ENCODE measurements around the gene TPRG1. TPM values are rescaled to one million over a fixed set of nuclear protein-coding genes. Genes with fewer than 3 reads are reported as not detected.
A peak's percentile ranks its signal among the peaks of the same experiment; 100 is the strongest.

TPRG1 gene
- total RNA-seq, 4 donors from 2014 or later = 0.66 to 23.1 (median 5.6) TPM; not detected in 1

- H3K27me3 ChIP-seq = no peaks in the 10 kb centered on the region
- H3K9me3 ChIP-seq = no peaks in the 10 kb centered on the region
- H3K4me1 ChIP-seq = no peaks in the 10 kb centered on the region
- H3K36me3 ChIP-seq = no peaks in the 10 kb centered on the region
- H3K4me3 ChIP-seq = no peak overlapping the region
- no peak for TF ChIP-seq POLR2A (IDR thresholded peaks at IDR 0.05)
- TF ChIP-seq CTCF (IDR thresholded peaks at IDR 0.05) = no peak
- H3K27ac ChIP-seq = no peak overlapping the region
- peak in 2 of 3 donors; percentile 66 to 78 for DNase-seq
Measured at GRCh38 chr3:189167027-189167766, 4.6 kb upstream of the TPRG1 start.

DNA sequence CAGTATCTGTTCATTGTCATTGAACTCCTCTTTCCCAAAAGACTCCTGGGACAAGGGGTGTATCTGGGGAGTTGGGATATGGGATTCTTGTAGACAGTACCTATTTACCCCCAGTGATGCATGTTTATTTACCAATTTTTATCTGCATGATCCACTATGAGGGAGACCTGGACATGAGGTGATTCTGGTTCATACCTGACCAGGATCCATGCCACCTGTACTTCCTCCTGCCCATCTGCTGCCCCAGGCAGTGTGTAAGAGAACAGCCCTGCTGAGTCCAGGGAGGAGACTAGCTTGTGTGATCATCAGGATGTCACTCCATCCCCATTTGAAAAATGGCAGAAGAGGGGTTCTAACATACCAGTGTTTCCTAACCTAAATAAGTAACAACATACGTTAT is 3.1 kb upstream of the TPRG1 start:
- Histone ChIP-seq H3K4me3 (no peak overlapping the region), H3K4me1 (no peaks in the 10 kb centered on the region), H3K27ac (no peak overlapping the region), H3K36me3 (no peaks in the 10 kb centered on the region), H3K9me3 (no peaks in the 10 kb centered on the region), H3K27me3 (no peaks in the 10 kb centered on the region)
- DNase-seq = no peak
- no peak for TF ChIP-seq CTCF (IDR thresholded peaks at IDR 0.05)
- TF ChIP-seq POLR2A (IDR thresholded peaks at IDR 0.05) = no peak

DNA sequence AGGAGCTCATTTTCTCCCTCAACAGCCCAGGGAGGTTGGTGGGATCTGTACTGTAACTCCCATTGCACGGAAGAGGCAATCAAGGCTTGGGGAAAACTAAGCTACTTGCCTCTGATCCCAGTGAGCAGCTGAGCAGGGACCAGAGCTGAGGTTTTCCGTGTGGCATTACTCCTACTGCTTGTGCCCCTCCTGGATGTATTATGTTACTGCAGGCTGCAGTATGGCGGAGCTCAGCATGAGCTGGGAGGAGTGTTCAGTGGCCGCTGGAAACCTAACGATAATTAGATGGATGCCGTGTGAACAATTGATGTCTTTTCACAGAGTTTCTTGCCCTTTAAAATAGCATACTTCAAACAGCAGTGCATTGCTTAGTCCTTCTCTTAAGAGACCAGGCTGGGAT is 2.0 kb upstream of the TPRG1 start:
- TF ChIP-seq CTCF (IDR thresholded peaks at IDR 0.05) (no peak), POLR2A (IDR thresholded peaks at IDR 0.05) (no peak)

GRCh38 chr3:189170559-189170958 is 1.2 kb upstream of the TPRG1 start:
- H3K4me3 ChIP-seq = no peak overlapping the region
- DNase-seq = no peak
- H3K27ac ChIP-seq = no peak overlapping the region
- no peaks in the 10 kb centered on the region for H3K9me3 ChIP-seq
- no peaks in the 10 kb centered on the region for H3K36me3 ChIP-seq
- no peaks in the 10 kb centered on the region for H3K4me1 ChIP-seq
- H3K27me3 ChIP-seq = no peaks in the 10 kb centered on the region
- no peak for TF ChIP-seq CTCF (IDR thresholded peaks at IDR 0.05)
- no peak for TF ChIP-seq POLR2A (IDR thresholded peaks at IDR 0.05)

More for the DNA sequence above, 2.0 kb upstream of the TPRG1 start:
- no peaks in the 10 kb centered on the region for H3K4me1 ChIP-seq
- H3K27me3 ChIP-seq = no peaks in the 10 kb centered on the region
- no peaks in the 10 kb centered on the region for H3K36me3 ChIP-seq
- no peak for DNase-seq
- no peak overlapping the region for H3K27ac ChIP-seq
- no peak overlapping the region for H3K4me3 ChIP-seq
- H3K9me3 ChIP-seq = no peaks in the 10 kb centered on the region

- Histone ChIP-seq H3K36me3 (no peaks in the 10 kb centered on the region), H3K4me1 (no peaks in the 10 kb centered on the region), H3K27me3 (no peaks in the 10 kb centered on the region), H3K27ac (no peak overlapping the region), H3K4me3 (no peak overlapping the region), H3K9me3 (no peaks in the 10 kb centered on the region)
- no peak for DNase-seq
- no peak for TF ChIP-seq CTCF (IDR thresholded peaks at IDR 0.05)
- TF ChIP-seq POLR2A (IDR thresholded peaks at IDR 0.05) = no peak
Measured at GRCh38 chr3:189172668-189173419, 1.1 kb downstream of the TPRG1 start.

Measured in Peyer's patch (tissue), 4 donors.